Immature natural killer cell (primary cell): ENCODE results near the gene U2AF2. TPM values are rescaled to one million over a fixed set of nuclear protein-coding genes. Genes with fewer than 3 reads are reported as not detected.

ENCODE experiments used
- DNase-seq, 3 donors: peaks; one replicate each; pipeline ENCODE4 v3.0.0; 2022; ENCODE audit warnings: mixed read lengths in 1 of 3
- H3K27ac Mint-ChIP-seq, 6 donors: one replicate each; pipeline ENCODE4 v1.8.0; 2020; ENCODE audit warnings: mixed read lengths in 6 of 6, mild to moderate bottlenecking in 5 of 6, inconsistent platforms in 4 of 6, moderate library complexity in 3 of 6
- H3K27me3 Mint-ChIP-seq, 3 donors: one replicate each; pipeline ENCODE4 v1.8.0; 2020 to 2021; ENCODE audit warnings: low read depth in 3 of 3, mild to moderate bottlenecking in 3 of 3, mixed read lengths in 3 of 3, moderate library complexity in 3 of 3, inconsistent platforms in 1 of 3
- H3K36me3 Mint-ChIP-seq, 3 donors: one replicate each; pipeline ENCODE4 v1.8.0; 2020; ENCODE audit warnings: mixed read lengths in 3 of 3, inconsistent platforms in 2 of 3, mild to moderate bottlenecking in 2 of 3
- H3K4me1 Mint-ChIP-seq, 2 donors: one replicate each; pipeline ENCODE4 v1.8.0; 2020; ENCODE audit warnings: inconsistent platforms in 2 of 2, mild to moderate bottlenecking in 2 of 2, mixed read lengths in 2 of 2, moderate library complexity in 1 of 2
- H3K4me3 Mint-ChIP-seq, 5 donors: one replicate each; pipeline ENCODE4 v1.8.0; 2020; ENCODE audit warnings: mild to moderate bottlenecking in 5 of 5, mixed read lengths in 5 of 5, inconsistent platforms in 3 of 5, moderate library complexity in 3 of 5
- H3K9me3 Mint-ChIP-seq, 6 donors: one replicate each; pipeline ENCODE4 v1.8.0; 2020; ENCODE audit warnings: mild to moderate bottlenecking in 6 of 6, mixed read lengths in 6 of 6, inconsistent platforms in 4 of 6, moderate library complexity in 3 of 6
- polyA plus RNA-seq, 3 donors: library from polyadenylated mRNA; unstranded; fragments of 300-500 nt; fragmentation: Illumina TruSeq; gene quantifications; one replicate each; pipeline ENCODE4 v1.2.3, GENCODE V29; 2021

U2AF2 gene
- polyA plus RNA-seq, 3 donors from 2014 or later, result 3.1 to 17.0 (median 8.0) TPM

GRCh38 chr19:55691561-55692481 is 37.0 kb downstream of the U2AF2 start:
- Mint-ChIP-seq H3K4me1 (no peaks in the 10 kb centered on the region), H3K27me3 (no peaks in the 10 kb centered on the region), H3K9me3 (no peaks in the 10 kb centered on the region), H3K27ac (no peak overlapping the region), H3K4me3 (no peak overlapping the region), H3K36me3 (peaks cover 0 to 7% (median 0%) of the 10 kb centered on the region in 3 donors)
- no peak for DNase-seq

GRCh38 chr19:55692681-55693081 is 37.8 kb downstream of the U2AF2 start:
- Mint-ChIP-seq H3K36me3 (peaks cover 0 to 7% (median 0%) of the 10 kb centered on the region in 3 donors), H3K9me3 (no peaks in the 10 kb centered on the region), H3K27ac (no peak overlapping the region), H3K27me3 (no peaks in the 10 kb centered on the region), H3K4me1 (no peaks in the 10 kb centered on the region), H3K4me3 (no peak overlapping the region)
- DNase-seq, result no peak

- Mint-ChIP-seq H3K36me3 (peaks cover 0 to 7% (median 0%) of the 10 kb centered on the region in 3 donors), H3K27me3 (no peaks in the 10 kb centered on the region)
These were observed 38.6 kb downstream of the U2AF2 start for GRCh38 chr19:55693336-55693974.

GRCh38 chr19:55694241-55694655 is 39.4 kb downstream of the U2AF2 start:
- Mint-ChIP-seq H3K4me3 (no peak overlapping the region), H3K36me3 (peaks cover 0 to 7% (median 0%) of the 10 kb centered on the region in 3 donors), H3K27me3 (no peaks in the 10 kb centered on the region), H3K27ac (no peak overlapping the region), H3K9me3 (no peaks in the 10 kb centered on the region), H3K4me1 (no peaks in the 10 kb centered on the region)
- DNase-seq, result no peak

More at GRCh38 chr19:55693336-55693974, 38.6 kb downstream of the U2AF2 start:
- Mint-ChIP-seq H3K27ac (no peak overlapping the region), H3K4me3 (no peak overlapping the region), H3K4me1 (no peaks in the 10 kb centered on the region), H3K9me3 (no peaks in the 10 kb centered on the region)
- no peak for DNase-seq

- Mint-ChIP-seq H3K27ac (no peak overlapping the region), H3K4me3 (no peak overlapping the region), H3K27me3 (no peaks in the 10 kb centered on the region), H3K4me1 (no peaks in the 10 kb centered on the region), H3K36me3 (peaks cover 0 to 7% (median 0%) of the 10 kb centered on the region in 3 donors), H3K9me3 (no peaks in the 10 kb centered on the region)
- DNase-seq, result no peak
These were observed 40.0 kb downstream of the U2AF2 start for GRCh38 chr19:55694656-55695491.

- H3K27me3 Mint-ChIP-seq, result no peaks in the 10 kb centered on the region
- no peak overlapping the region for H3K4me3 Mint-ChIP-seq
- peaks cover 0 to 9% (median 0%) of the 10 kb centered on the region in 3 donors for H3K36me3 Mint-ChIP-seq
- no peaks in the 10 kb centered on the region for H3K9me3 Mint-ChIP-seq
- no peaks in the 10 kb centered on the region for H3K4me1 Mint-ChIP-seq
- DNase-seq, result no peak
- H3K27ac Mint-ChIP-seq, result no peak overlapping the region
These were observed 40.9 kb downstream of the U2AF2 start for GRCh38 chr19:55695511-55696290.

- no peaks in the 10 kb centered on the region for H3K4me1 Mint-ChIP-seq
- no peak overlapping the region for H3K4me3 Mint-ChIP-seq
- H3K27ac Mint-ChIP-seq, result no peak overlapping the region
- no peak for DNase-seq
- H3K9me3 Mint-ChIP-seq, result no peaks in the 10 kb centered on the region
- peaks cover 0 to 11% (median 0%) of the 10 kb centered on the region in 3 donors for H3K36me3 Mint-ChIP-seq
- no peaks in the 10 kb centered on the region for H3K27me3 Mint-ChIP-seq
These were observed 41.6 kb downstream of the U2AF2 start for GRCh38 chr19:55696301-55697068.

- Mint-ChIP-seq H3K9me3 (no peaks in the 10 kb centered on the region), H3K27ac (peak overlapping the region in 1 of 6 donors; percentile 35), H3K36me3 (peaks cover 0 to 13% (median 0%) of the 10 kb centered on the region in 3 donors), H3K4me1 (no peaks in the 10 kb centered on the region), H3K27me3 (no peaks in the 10 kb centered on the region), H3K4me3 (no peak overlapping the region)
- no peak for DNase-seq
These were observed 42.2 kb downstream of the U2AF2 start for GRCh38 chr19:55697069-55697440.

GRCh38 chr19:55697698-55698097 is 42.9 kb downstream of the U2AF2 start:
- H3K4me1 Mint-ChIP-seq, result no peaks in the 10 kb centered on the region

GRCh38 chr19:55698256-55698655 is 43.4 kb downstream of the U2AF2 start:
- no peaks in the 10 kb centered on the region for H3K4me1 Mint-ChIP-seq
- H3K9me3 Mint-ChIP-seq, result no peaks in the 10 kb centered on the region
- H3K27me3 Mint-ChIP-seq, result no peaks in the 10 kb centered on the region
- no peak overlapping the region for H3K4me3 Mint-ChIP-seq
- H3K27ac Mint-ChIP-seq, result no peak overlapping the region
- peaks cover 0 to 11% (median 0%) of the 10 kb centered on the region in 3 donors for H3K36me3 Mint-ChIP-seq
- DNase-seq, result no peak

More at GRCh38 chr19:55697698-55698097, 42.9 kb downstream of the U2AF2 start:
- DNase-seq, result no peak
- Mint-ChIP-seq H3K9me3 (no peaks in the 10 kb centered on the region), H3K27me3 (no peaks in the 10 kb centered on the region), H3K36me3 (peaks cover 0 to 13% (median 0%) of the 10 kb centered on the region in 3 donors), H3K27ac (peak overlapping the region in 1 of 6 donors; percentile 60), H3K4me3 (no peak overlapping the region)

GRCh38 chr19:55699221-55699620 is 44.4 kb downstream of the U2AF2 start:
- Mint-ChIP-seq H3K4me3 (no peak overlapping the region), H3K27ac (no peak overlapping the region), H3K4me1 (peaks cover 0 to 7% of the 10 kb centered on the region in 2 donors), H3K36me3 (peaks cover 0 to 6% (median 2%) of the 10 kb centered on the region in 3 donors), H3K9me3 (no peaks in the 10 kb centered on the region), H3K27me3 (no peaks in the 10 kb centered on the region)
- DNase-seq, result no peak

- DNase-seq, result no peak
- no peaks in the 10 kb centered on the region for H3K9me3 Mint-ChIP-seq
- peaks cover 0 to 8% of the 10 kb centered on the region in 2 donors for H3K4me1 Mint-ChIP-seq
- no peak overlapping the region for H3K4me3 Mint-ChIP-seq
- H3K27me3 Mint-ChIP-seq, result no peaks in the 10 kb centered on the region
- no peak overlapping the region for H3K27ac Mint-ChIP-seq
- peaks cover 0 to 11% (median 5%) of the 10 kb centered on the region in 3 donors for H3K36me3 Mint-ChIP-seq
These were observed 46.0 kb downstream of the U2AF2 start for GRCh38 chr19:55700813-55701212.
